ENCODE data around the gene OXNAD1.

OXNAD1 gene

DNA sequence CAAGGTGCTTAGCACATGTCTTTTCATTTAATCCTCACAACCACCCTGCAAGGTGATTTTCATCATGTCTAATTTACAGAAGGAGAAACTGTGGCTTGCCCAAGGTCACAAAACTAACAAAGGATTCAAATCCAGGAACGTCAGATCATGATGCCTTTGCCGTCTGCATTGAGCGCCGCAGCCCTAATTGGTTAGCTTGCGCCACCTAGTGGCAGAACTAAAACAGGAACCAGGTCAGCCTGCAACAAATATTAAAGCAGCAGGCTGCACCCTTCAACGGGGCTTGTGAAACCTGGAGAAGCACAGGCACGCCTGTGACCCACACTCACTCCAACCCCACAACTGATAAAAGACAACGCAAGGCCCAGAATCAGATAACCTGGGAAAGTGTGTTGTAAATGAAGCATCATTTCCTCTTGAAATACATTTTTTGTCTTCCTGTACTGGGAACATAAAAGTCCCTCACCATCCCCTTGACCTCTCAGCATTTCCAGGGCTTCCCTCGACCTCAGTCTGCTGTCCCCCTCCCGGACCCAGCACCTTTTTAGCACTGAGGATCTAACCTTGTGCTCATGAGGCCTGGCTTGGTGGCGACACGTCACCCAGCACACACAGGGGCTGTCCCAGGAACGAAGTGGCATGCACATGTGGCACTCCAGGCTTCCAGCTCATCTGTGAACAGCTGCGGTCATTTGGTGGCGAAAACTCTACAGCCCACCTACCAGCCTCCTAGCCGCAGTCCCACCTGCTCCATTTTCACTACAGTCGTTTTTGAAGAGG is 17.5 kb upstream of the OXNAD1 start:
- peak; percentile 39 for DNase-seq (ENCODE audit: low read depth, low spot score)

DNA sequence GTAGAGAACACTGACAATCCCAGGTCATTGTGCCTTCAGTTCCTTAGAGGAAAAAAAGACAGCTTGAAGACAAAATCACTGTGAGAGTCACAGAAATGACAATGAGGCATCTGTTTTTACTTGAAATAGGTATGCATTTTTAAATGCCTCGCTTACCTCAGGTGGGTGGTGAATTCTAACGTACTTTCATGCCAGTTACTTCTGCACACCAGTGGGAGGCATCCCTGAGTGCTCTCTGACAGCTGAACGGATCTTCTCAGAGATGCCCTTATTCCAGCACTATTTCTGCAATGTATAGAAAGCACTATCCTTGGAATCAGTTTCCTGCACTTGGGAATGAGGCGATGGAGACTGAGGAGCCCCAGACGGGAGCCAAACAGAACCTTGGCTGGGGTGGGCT is 16.5 kb upstream of the OXNAD1 start:
- DNase-seq (ENCODE audit: low read depth, low spot score), result no peak

DNA sequence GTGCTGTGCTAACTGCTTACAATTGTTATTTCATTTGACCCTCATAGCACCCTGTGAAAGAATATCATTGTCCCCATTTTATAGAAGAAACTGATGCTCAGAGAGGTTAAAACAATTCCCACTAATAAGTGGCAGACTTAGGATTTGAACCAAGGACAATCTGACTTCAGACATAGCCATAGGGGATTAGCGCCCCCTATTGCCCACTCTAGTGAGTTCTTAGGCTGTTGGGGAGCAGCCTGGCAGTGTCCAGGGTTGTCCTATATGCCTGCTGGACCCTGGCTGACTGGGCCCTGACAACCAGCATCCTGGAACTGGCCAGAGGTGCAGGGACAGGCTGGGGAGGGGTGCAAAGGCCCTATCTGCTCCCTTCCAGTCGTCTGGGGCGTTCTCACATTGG is 15.7 kb upstream of the OXNAD1 start:
- no peak for DNase-seq (ENCODE audit: low read depth, low spot score)

DNA sequence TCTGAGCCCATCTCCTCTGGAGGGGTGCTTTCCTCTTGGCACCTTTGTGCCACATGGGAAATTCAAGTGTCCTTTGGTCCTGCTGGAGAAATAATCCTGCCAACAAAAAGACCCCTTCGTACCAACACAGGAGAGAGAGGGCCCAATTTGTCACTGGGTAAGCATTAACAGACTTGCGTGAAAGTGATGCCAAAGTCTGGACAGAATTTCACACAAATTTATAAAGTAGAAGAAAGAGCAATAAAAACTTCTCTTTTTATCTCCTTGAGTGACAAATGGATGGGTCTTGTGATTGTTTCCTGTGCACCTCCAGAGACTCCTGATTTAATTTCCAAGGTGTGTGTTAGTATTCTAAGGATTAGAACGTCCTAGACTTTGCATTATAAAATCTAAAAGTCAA is 15.1 kb upstream of the OXNAD1 start:
- DNase-seq (ENCODE audit: low read depth, low spot score), result no peak

DNA sequence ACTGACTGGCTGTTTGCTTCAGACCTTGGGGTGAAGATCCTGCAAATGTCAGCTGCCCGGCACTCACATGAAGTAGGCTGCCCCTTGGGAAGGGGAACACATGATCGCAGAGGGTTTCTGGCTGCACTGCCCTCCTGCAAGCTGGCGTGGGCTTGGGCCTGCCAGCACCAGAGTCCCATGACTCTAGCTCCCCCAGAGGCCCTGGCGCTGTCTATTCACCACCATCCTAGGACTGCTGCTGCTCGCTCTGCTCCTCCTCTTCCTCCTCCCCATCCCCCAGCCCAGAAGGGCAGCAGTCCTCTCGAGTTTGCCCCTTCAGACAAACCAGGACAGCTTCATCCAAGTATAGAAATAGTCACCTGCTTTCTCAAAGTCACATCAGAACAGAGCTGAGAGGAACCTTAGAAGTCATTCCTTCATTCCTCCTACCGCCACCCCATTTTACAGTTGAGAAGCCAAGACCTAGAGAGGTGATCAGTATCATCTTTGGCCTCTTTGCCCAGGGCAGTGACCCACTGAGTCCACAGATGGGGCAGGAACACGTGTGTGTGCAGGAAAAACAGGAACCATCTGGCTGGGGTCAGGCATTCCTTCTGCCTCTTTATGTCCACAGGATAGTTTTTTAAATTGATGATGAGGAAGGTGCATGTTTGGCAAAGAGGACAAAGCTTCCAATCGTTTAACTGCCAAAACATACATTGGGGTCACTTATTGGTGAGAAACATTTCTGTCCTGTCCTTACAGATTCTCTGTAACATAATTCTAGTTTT is 13.5 kb upstream of the OXNAD1 start:
- no peak for DNase-seq (ENCODE audit: low read depth, low spot score)

DNA sequence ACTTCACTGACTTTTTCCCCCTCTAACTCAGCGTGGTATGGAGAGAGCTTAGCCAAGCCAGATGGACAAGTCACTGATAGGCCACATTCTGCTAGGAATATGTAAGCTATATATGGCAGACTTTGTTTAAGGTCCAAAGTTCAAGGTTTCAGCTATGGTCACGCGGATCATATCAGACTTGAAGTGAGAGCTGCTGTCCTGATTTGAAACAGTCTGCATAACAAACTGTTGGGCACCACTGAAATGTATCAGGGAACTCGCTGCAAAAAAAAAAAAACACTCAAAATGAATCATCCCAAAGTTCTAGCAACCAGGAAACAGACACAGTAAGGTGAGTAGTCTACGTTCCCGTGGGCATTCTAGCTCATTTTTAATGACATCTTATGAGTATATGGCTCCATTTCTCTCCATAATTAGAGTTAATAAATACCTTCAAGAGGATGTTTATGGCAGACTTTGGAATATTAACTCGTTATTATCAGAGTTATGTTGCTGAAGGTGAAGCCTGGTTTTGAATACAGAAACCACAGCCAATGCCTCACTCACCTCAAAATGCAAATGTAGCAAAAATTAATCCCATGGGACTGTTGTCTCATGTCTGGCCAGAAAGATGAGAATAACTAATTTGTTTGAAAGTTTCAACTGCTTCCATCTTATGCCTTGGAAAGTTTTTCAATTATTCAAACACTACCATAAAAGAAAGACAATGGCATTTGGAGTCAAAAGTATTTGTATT is 12.6 kb upstream of the OXNAD1 start:
- DNase-seq (ENCODE audit: low read depth, low spot score), result no peak

DNA sequence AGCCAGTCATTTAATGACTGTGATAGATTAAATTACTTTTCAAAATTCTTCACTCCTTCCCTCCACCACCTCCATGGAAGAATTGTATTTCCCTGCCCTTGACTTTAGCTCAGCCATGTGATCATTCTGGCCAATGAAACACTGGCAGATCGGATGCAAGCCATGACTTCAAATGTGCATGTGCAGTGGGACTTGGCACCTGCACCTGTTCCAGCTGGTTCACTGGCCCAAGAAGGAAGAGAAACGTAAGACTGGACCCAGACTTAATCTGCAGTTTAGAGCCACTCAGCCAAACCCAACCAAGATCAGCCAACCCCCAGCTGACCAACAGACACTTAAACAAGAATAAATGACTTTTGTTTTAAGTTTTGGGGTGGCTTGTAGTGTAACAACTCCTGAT is 12.0 kb upstream of the OXNAD1 start:
- DNase-seq (ENCODE audit: low read depth, low spot score), result no peak

DNA sequence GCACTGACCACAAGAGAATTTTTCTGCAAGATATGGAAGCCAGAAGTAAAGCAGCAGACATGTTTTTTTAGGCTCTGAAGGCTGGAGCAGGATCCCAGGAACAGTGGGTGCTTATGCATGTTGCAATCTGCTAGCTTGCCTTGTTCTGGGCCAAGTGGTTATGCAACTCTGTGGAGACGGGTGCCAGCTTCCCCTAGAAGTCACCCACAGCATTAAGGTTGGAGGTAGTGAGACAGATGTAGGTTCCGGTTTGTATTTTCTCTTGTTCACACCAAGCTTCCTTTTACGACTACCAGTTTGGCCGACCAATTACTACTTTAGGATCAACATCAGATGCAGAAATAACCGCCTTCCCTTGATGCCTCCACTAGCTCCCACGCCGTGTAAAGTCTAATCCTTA is 11.4 kb upstream of the OXNAD1 start:
- DNase-seq (ENCODE audit: low read depth, low spot score), result no peak

DNA sequence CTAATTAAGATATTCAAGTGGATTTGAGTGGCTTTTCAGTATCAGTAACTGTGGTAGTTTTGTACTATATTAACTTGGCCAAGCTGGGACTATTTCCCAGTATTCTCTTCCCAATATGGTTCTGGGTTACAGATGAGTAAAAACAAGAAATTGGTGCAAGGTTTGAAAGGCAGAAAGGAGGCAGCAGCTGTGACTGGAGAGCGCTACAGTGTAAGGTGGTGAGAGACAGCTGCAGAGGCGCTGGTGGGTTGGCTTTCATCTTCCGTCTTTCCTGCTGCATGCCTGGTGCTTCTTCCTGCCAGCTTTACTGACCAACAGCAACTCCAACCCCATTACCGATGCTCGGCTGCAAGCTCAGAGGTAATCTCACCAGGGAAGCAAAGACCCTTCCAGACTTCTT is 10.1 kb upstream of the OXNAD1 start:
- no peak for DNase-seq (ENCODE audit: low read depth, low spot score)

DNA sequence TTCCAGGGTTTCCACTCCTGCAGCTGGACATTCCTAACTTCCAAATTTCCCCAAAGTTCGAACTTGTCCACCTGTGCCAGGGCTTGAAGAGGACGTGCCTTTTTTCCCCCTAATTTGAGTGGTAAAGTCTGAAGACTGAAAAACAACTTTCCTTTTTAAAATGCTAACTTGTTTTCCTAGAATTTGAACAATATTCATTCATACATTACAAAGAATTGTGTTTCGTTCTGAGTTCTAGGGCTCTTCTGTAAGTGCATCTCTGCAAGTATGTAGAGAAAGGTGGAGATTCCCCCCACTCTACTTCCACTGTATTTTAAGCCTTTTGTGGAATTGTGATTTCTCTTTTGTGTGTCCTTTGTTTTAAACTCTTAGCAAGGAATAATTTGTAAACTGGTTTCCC is 9.7 kb upstream of the OXNAD1 start:
- no peak for DNase-seq (ENCODE audit: low read depth, low spot score)

DNA sequence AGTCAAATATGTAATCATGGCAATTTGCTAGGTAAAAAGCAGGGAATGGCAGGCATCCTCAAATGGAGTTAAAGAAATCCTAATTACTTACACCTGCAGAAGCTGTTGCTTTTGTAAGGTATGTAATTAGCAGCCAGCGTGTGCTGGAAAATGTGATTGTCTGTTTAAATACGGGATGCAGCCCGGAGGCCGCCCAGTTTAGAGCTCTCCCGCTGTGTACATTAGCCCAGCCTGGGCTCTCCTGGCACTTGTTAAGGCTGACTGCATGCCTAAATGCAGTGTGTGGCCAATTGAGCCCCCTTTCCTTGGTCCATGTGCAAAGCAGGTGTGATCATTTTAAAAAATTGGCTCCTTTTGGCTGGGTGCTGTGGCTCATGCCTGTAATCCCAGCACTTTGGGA is 9.3 kb upstream of the OXNAD1 start:
- no peak for DNase-seq (ENCODE audit: low read depth, low spot score)

DNA sequence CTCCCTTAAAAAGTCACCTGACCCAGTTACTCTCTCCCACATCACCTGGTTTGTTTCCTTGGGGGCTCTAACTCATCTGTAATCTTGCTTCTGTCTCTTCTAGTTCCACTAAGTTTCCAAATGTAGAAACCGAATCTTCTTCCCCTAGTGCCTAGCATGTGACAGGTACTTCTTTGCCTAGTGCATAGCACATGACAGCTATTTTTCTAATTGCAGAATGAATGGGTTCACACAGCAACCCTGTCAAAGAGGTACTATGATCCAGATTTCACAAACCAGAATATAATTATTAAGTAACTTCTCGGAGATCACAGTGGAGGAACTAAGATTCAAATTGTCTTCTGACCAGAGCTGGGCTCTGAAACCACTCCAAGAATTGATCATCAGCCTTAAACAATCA is 7.7 kb upstream of the OXNAD1 start:
- no peak for DNase-seq (ENCODE audit: low read depth, low spot score)

DNA sequence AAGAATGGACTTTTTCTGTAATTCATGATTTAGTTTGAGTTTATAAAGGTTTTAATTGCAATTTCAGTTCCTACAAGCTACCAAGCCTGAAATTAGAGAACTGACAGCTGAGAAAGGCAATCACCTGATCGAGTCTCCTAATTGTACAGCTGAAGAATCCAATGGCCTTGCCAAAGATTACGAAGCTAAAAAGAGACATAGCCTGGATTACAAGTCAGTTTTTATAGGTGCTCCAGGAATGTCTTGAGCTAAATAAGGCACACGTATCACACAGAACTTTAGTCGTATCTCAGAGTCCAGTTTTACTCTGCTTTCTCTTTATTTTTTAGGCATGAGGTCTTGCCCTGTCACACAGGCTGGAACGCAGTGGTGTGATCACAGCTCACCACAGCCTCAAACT is 6.8 kb upstream of the OXNAD1 start:
- DNase-seq (ENCODE audit: low read depth, low spot score), result no peak

DNA sequence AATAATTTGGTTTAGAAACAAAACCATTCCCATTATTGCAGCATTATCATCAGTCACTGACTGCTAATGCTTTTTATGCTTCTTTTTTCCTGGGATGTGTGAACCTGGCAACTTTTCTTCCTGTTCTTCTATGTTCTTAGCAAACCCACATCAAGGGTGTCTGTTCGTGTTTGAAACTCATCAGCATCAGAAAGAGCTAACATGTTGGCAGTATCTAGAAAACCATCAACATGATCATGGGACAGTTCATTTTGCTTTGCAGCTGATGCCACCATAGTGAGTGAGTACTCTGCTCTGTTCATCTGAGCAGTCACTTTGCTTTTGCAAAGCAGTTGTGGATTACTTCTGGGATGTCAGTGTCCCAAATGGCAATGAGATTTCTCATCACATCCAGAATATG is 6.1 kb upstream of the OXNAD1 start:
- no peak for DNase-seq (ENCODE audit: low read depth, low spot score)

DNA sequence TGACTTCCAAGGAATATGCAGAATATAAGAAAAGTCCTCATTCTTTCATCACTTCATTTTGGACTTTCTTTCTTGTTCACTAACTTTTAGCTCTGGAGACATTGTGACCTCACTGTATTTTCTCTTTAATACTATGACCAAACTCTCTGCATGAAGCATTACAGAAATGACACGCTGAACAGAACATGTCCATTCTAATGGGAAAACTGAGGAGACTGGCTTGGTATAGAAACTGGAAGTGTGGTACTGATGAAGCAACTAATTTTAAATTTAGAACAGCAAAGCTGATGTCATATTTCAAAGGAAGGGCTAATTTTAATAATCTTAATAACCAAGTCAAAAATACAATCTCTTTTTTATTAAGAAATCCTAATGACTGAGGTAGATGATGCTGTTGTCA is 5.0 kb upstream of the OXNAD1 start:
- DNase-seq (ENCODE audit: low read depth, low spot score), result no peak

DNA sequence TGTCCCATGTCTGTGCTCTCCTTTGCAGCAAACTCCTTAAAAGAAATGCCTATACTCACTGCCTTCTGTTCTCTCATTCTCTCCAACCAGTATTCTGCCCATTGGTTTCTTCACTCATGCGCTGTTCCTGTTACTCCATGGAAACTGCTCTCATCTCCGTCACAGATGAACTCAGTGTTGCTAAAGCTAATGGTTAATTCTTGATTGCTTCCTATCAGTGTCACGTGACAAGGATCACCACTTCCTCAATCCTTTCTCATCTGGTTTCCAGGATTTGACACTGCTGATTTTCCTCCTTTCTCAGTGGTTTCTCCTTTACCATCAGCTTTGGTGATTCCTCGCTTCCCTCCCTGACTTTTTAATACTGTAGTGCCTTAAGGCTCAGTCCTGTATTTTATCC is 2.8 kb upstream of the OXNAD1 start:
- no peak for DNase-seq (ENCODE audit: low read depth, low spot score)

DNA sequence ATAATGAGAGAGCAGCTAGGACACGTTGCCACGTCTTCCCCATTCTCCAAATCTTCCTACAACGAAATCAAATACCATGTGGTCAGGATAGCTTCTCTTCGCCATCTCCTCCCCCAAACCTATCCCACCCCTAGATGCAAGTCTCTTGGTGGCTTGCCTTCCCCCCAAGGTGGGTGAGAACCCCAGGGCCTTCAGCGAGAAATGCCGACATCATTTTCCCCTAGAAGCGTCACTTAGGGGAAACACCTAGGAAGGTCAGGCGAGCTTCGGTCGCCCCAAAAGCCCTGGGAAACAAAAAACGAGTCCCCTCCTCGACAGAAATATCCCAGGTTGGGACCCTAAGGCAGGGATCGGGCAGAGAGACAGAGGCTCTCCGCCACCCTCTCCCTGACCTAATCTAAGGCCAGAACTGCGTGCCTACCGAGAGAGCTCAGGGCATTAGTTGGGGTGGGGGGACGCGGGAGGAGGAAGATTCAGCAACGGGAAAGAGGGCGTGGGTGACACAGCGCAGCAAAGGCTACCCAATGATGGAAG is 771 bp upstream of the OXNAD1 start:
- DNase-seq (ENCODE audit: low read depth, low spot score), result no peak

DNA sequence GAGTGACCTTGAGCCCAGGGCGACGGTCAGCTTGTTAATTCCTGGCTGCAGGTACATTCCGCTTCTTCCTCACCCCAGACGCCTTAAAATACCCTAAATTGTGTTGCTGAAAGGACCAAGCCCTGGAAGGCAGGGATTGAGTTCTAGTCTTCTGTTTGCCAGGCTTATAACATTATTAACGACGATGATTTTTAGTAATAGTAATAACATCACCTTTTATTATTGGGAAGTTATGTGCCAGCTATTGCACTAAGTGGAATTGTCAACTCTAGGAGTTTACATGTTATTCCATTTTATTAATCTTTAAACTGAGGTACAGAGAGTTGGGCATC is 409 bp downstream of the OXNAD1 start:
- DNase-seq (ENCODE audit: low read depth, low spot score), result no peak

DNA sequence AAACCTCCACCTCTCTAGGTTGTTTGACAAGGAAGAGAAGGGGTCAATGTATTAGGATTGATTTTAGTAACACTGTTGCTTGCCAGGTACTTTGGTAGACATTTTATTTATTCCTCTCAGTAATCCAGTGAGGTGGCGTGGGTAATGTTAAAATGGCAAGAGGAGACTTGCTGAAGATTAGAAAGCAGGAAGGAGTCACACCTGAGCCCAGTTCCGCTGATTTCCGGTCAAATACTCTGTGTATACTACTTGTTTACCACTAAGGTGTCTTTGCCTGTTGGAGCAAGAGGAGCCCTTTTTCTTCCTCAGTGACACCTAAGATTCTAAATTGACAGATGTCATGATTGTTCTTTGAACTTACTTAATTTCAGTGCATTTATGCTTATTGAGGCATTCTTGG is 1.7 kb downstream of the OXNAD1 start:
- DNase-seq (ENCODE audit: low read depth, low spot score), result no peak

DNA sequence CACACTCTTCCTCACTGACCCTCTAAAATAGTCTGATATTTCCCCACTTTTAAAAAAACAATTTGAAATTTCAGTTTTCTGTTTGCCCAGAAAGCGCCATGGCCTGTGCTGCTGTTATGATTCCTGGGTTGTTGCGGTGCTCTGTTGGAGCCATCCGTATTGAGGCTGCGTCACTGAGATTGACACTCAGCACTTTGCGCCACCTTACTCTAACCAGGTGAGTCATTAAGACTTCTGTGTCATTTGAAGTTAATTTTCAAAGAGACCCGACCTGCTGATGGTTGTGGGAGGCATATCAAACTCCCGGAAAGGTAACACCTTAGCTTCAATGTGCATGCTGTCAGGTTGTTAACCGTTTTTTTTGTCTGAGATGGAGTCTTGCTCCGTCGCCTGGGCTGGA is 5.8 kb downstream of the OXNAD1 start:
- no peak for DNase-seq (ENCODE audit: low read depth, low spot score)

DNA sequence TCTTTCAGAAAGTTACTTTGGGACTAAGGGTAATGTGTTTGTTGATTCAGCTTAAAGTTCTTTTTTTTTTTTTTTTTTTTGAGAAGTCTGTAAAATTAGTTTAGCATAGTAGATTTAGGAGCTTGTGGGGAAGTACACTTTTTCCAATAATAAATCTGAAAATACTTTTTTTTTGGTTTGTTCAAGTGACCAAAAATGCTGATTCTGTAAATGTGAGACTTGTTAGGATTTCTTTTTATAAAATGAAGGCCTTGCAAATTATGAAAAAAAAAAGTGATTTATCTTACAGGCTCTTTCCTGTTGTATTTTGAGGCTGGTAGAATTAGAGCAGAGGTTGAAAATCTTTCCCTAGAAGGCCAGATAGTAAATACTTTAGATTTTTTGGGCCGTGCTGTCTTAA is 7.6 kb downstream of the OXNAD1 start:
- DNase-seq (ENCODE audit: low read depth, low spot score), result no peak

DNA sequence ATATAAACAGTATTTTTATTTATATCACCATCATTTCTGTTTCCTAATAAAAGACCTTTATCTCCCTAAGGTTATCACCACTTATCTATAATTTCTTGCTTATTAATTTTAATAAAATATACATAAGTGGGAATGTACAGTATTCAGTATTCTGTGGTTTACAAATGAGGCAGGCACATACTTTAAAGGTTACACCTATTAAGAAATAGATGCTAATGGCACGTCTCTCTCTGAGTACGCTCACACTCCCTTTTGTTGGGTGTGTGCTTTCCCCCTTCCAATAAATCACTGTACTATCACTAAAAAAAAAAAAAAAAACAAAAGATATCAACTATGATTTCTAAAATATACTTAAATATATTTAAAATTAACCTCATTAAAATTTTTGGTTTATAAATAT is 8.9 kb downstream of the OXNAD1 start:
- DNase-seq (ENCODE audit: low read depth, low spot score), result no peak

DNA sequence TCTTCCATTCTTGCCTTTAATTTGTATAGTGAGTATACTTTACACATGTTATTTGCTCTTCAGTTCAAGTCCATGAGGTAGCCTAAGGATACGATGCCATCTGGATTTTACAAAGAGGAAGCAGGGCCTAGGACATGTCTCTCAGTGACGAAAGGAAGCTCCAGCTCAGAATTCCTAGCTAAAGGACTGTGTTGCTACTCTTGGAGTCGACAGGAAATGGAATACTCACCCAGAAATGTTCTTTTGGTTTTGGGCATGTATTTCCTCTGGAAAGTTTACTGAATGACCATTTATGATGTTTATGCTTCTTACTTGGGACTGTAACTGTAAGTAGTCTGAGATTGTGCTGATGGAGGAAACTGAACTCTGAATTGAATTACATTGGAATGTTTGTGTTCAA is 12.5 kb downstream of the OXNAD1 start:
- DNase-seq (ENCODE audit: low read depth, low spot score), result no peak

All from brain pericyte (primary cell).